ENCODE results near the gene SLCO2A1.

Gene SLCO2A1

GRCh38 chr3:133973249-133973980, 56.3 kb downstream of the SLCO2A1 start:
- no peak for DNase-seq

- DNase-seq = no peak
Measured at GRCh38 chr3:133972156-133972555, 57.6 kb downstream of the SLCO2A1 start.

GRCh38 chr3:133970916-133971315, 58.8 kb downstream of the SLCO2A1 start:
- no peak for DNase-seq

- no peak for DNase-seq
Measured at GRCh38 chr3:133970339-133970738, 59.4 kb downstream of the SLCO2A1 start.

GRCh38 chr3:133967992-133968892, 61.5 kb downstream of the SLCO2A1 start:
- no peak for DNase-seq

GRCh38 chr3:133966954-133967353, 62.8 kb downstream of the SLCO2A1 start:
- DNase-seq = no peak

GRCh38 chr3:133965906-133966305, 63.8 kb downstream of the SLCO2A1 start:
- no peak for DNase-seq

GRCh38 chr3:133965013-133965570, 64.6 kb downstream of the SLCO2A1 start:
- DNase-seq = peak; percentile 50

- DNase-seq = no peak
Measured at GRCh38 chr3:133964547-133964946, 65.2 kb downstream of the SLCO2A1 start.

- DNase-seq = no peak
Measured at GRCh38 chr3:133963657-133964396, 65.9 kb downstream of the SLCO2A1 start.

GRCh38 chr3:133962849-133963248, 66.9 kb downstream of the SLCO2A1 start:
- DNase-seq = no peak

GRCh38 chr3:133958071-133958805, 71.5 kb downstream of the SLCO2A1 start:
- no peak for DNase-seq

GRCh38 chr3:133956982-133957381, 72.7 kb downstream of the SLCO2A1 start:
- DNase-seq = no peak

- DNase-seq = peak; percentile 67
Measured at GRCh38 chr3:133956353-133956752, 73.4 kb downstream of the SLCO2A1 start.

GRCh38 chr3:133955892-133956291, 73.8 kb downstream of the SLCO2A1 start:
- peak; percentile 91 for DNase-seq

GRCh38 chr3:133954717-133955360, 74.9 kb downstream of the SLCO2A1 start:
- DNase-seq = no peak

- no peak for DNase-seq
Measured at GRCh38 chr3:133953297-133953696, 76.4 kb downstream of the SLCO2A1 start.

- peak; percentile 57 for DNase-seq
Measured at GRCh38 chr3:133949438-133949837, 80.3 kb downstream of the SLCO2A1 start.

GRCh38 chr3:133948996-133949395, 80.7 kb downstream of the SLCO2A1 start:
- no peak for DNase-seq

GRCh38 chr3:133948131-133948810, 81.5 kb downstream of the SLCO2A1 start:
- DNase-seq = no peak

All from NCI-H1092 (cell line).